H1 (cell line): ENCODE measurements around the gene TMCC1. TPM values are rescaled to one million over a fixed set of nuclear protein-coding genes. Genes with fewer than 3 reads are reported as not detected.

Source experiments
- CTCF ChIA-PET: fragments of 300-600 bp; sonication (Branson Sonifier 250); formaldehyde crosslinking; loops from one replicate; lab custom pipeline; 2021; ENCODE audit not compliant: partially characterized antibody; lab: Charles Lee
- POLR2A ChIA-PET: fragments of 300-600 bp; sonication (Branson Sonifier 250); formaldehyde crosslinking; loops from one replicate; lab custom pipeline; 2021; ENCODE audit warnings: inconsistent platforms; ENCODE audit not compliant: partially characterized antibody; lab: Charles Lee
- DNase-seq, 2 experiments: peaks; one replicate each; pipeline versions ENCODE4 v3.0.0 to v3.0.0-alpha.2; 2010 to 2022; ENCODE audit warnings: low spot score in 2 of 2, low read depth in 1 of 2, mixed read lengths in 1 of 2
- FAIRE-seq: peaks from 2 replicates; lab custom pipeline; 2011; peaks lifted over from hg19 to GRCh38; lab: Jason Lieb, UNC
- H2AFZ ChIP-seq: 2 replicates; pipeline ENCODE4 v1.8.1; 2012; ENCODE audit warnings: low read length, inconsistent platforms
- H2AK5ac ChIP-seq: 2 replicates; pipeline ENCODE4 v1.6.1; 2013; ENCODE audit warnings: low read depth, low read length
- H2BK120ac ChIP-seq: replicated peaks from 2 replicates; pipeline ENCODE3; 2013; ENCODE audit warnings: low read depth, low read length, inconsistent platforms
- H2BK12ac ChIP-seq: 2 replicates; pipeline ENCODE4 v1.6.1; 2013; ENCODE audit warnings: low read depth, low read length
- H2BK15ac ChIP-seq: 2 replicates; pipeline ENCODE4 v1.6.1; 2013; ENCODE audit warnings: low read length
- H2BK20ac ChIP-seq: 2 replicates; pipeline ENCODE4 v1.6.1; 2013; ENCODE audit warnings: low read length
- H2BK5ac ChIP-seq: 2 replicates; pipeline ENCODE4 v1.6.1; 2013; ENCODE audit warnings: low read depth, low read length
- H3K14ac ChIP-seq: 2 replicates; pipeline ENCODE4 v1.6.1; 2013; ENCODE audit warnings: inconsistent platforms; ENCODE audit not compliant: insufficient read length
- H3K18ac ChIP-seq: 2 replicates; pipeline ENCODE4 v1.6.1; 2013; ENCODE audit warnings: low read length; ENCODE audit errors: extremely low read depth
- H3K23ac ChIP-seq: 2 replicates; pipeline ENCODE4 v1.6.1; 2013; ENCODE audit warnings: inconsistent platforms; ENCODE audit not compliant: insufficient read length
- H3K23me2 ChIP-seq: 2 replicates; pipeline ENCODE4 v1.6.1; 2013; ENCODE audit warnings: low read depth, low read length
- H3K27ac ChIP-seq: 2 replicates; pipeline ENCODE4 v1.6.1; 2011; ENCODE audit warnings: low read depth, low read length, inconsistent platforms
- H3K27me3 ChIP-seq, 4 experiments: replicated peaks in 1 of 4; 1 replicate in 1 of 4; 2 replicates in 3 of 4; pipeline versions ENCODE4 v1.6.1 to v1.8.1; 2011 to 2013; ENCODE audit warnings: low read length in 3 of 4, mild to moderate bottlenecking in 3 of 4, inconsistent platforms in 2 of 4, mixed read lengths in 2 of 4, moderate library complexity in 1 of 4; ENCODE audit not compliant: control insufficient read depth in 3 of 4, insufficient read depth in 3 of 4; ENCODE audit errors: extremely low read depth in 1 of 4
- H3K36me3 ChIP-seq, 4 experiments: 2 replicates each; pipeline versions ENCODE4 v1.6.1 to v1.8.1; 2011 to 2013; ENCODE audit warnings: mild to moderate bottlenecking in 4 of 4, low read length in 3 of 4, moderate library complexity in 2 of 4, control low read depth in 1 of 4, inconsistent platforms in 1 of 4; ENCODE audit not compliant: insufficient read depth in 4 of 4, control insufficient read depth in 2 of 4
- H3K4ac ChIP-seq: replicated peaks from 2 replicates; pipeline ENCODE3; 2013; ENCODE audit warnings: low read length, low read depth, mixed read lengths, inconsistent platforms; ENCODE audit not compliant: insufficient read length
- H3K4me1 ChIP-seq, 4 experiments: replicated peaks in 1 of 4; 1 replicate in 1 of 4; 2 replicates in 3 of 4; pipeline versions ENCODE4 v1.6.1 to v1.8.1; 2011 to 2013; ENCODE audit warnings: low read length in 3 of 4, inconsistent platforms in 2 of 4, mixed read lengths in 1 of 4; ENCODE audit not compliant: insufficient read depth in 4 of 4, control insufficient read depth in 3 of 4
- H3K4me2 ChIP-seq, 2 experiments: 2 replicates each; pipeline versions ENCODE4 v1.6.1 to v1.8.1; 2011 to 2013; ENCODE audit warnings: low read depth in 2 of 2, low read length in 2 of 2, control low read depth in 1 of 2, inconsistent platforms in 1 of 2, mild to moderate bottlenecking in 1 of 2; ENCODE audit not compliant: insufficient read depth in 1 of 2
- H3K4me3 ChIP-seq, 4 experiments: fragments of 200-600, 300-600 bp in 1 of 4; sonication (generic), shearing (Covaris generic), sonication (Bioruptor Twin) in 1 of 4; 2 replicates each; pipeline versions ENCODE4 v1.5.1 to v1.8.1; 2011 to 2016; ENCODE audit warnings: low read length in 4 of 4, low read depth in 3 of 4, control low read depth in 2 of 4, inconsistent platforms in 2 of 4, mild to moderate bottlenecking in 2 of 4, mixed read lengths in 1 of 4, moderate library complexity in 1 of 4; ENCODE audit not compliant: insufficient read depth in 2 of 4; ENCODE audit errors: extremely low read depth in 1 of 4
- H3K56ac ChIP-seq: replicated peaks from 2 replicates; pipeline ENCODE3; 2013; ENCODE audit warnings: low read depth, mild to moderate bottlenecking, mixed read lengths, low read length, inconsistent platforms; ENCODE audit not compliant: insufficient read length
- H3K79me1 ChIP-seq: 2 replicates; pipeline ENCODE4 v1.6.1; 2013; ENCODE audit warnings: low read depth, low read length, control low read depth
- H3K79me2 ChIP-seq, 2 experiments: 2 replicates each; pipeline versions ENCODE4 v1.6.1 to v1.8.1; 2012 to 2013; ENCODE audit warnings: low read length in 2 of 2, mild to moderate bottlenecking in 2 of 2, inconsistent platforms in 1 of 2; ENCODE audit not compliant: insufficient read depth in 2 of 2, control insufficient read depth in 1 of 2
- H3K9ac ChIP-seq, 4 experiments: replicated peaks in 1 of 4; 1 replicate in 1 of 4; 2 replicates in 3 of 4; pipeline versions ENCODE4 v1.6.1 to v1.8.1; 2011 to 2013; ENCODE audit warnings: low read depth in 3 of 4, low read length in 3 of 4, control low read depth in 2 of 4, mild to moderate bottlenecking in 2 of 4, moderate library complexity in 2 of 4, inconsistent platforms in 1 of 4; ENCODE audit errors: extremely low read depth in 1 of 4
- H3K9me3 ChIP-seq, 2 experiments: 2 replicates each; pipeline versions ENCODE4 v1.6.1 to v1.8.1; 2012 to 2013; ENCODE audit warnings: mild to moderate bottlenecking in 2 of 2, moderate library complexity in 2 of 2, control low read depth in 1 of 2, inconsistent platforms in 1 of 2, low read depth in 1 of 2, low read length in 1 of 2, mixed read lengths in 1 of 2; ENCODE audit not compliant: insufficient read depth in 2 of 2
- H4K20me1 ChIP-seq, 2 experiments: replicated peaks in 1 of 2; 2 replicates each; pipeline versions ENCODE3 to v1.8.1; 2011 to 2013; ENCODE audit warnings: inconsistent platforms in 2 of 2, low read length in 2 of 2, mild to moderate bottlenecking in 1 of 2; ENCODE audit not compliant: insufficient read depth in 2 of 2, control insufficient read depth in 1 of 2
- H4K5ac ChIP-seq: 2 replicates; pipeline ENCODE4 v1.6.1; 2013; ENCODE audit warnings: low read length, low read depth, mixed read lengths, inconsistent platforms; ENCODE audit not compliant: insufficient read length
- H4K8ac ChIP-seq: 2 replicates; pipeline ENCODE4 v1.8.0; 2013; ENCODE audit warnings: mild to moderate bottlenecking, moderate library complexity, low read length, inconsistent platforms; ENCODE audit not compliant: insufficient read depth; ENCODE audit errors: extremely low read depth
- H4K91ac ChIP-seq: replicated peaks from 2 replicates; pipeline ENCODE3; 2013; ENCODE audit warnings: low read length, mixed read lengths, inconsistent platforms; ENCODE audit not compliant: insufficient read length
- ATF2 ChIP-seq: IDR thresholded peaks from 2 replicates; pipeline ENCODE4 v1.6.1; 2012; ENCODE audit warnings: low read length, inconsistent platforms
- BACH1 ChIP-seq: IDR thresholded peaks from 2 replicates; pipeline ENCODE4 v1.6.1; 2012; ENCODE audit warnings: low read length, improper control_type of control experiment
- BCL11A ChIP-seq, 2 experiments: IDR thresholded peaks; one replicate each; pipeline ENCODE4 v1.6.1; 2011; ENCODE audit warnings: low read depth in 2 of 2, low read length in 2 of 2, mild to moderate bottlenecking in 2 of 2
- BRCA1 ChIP-seq: IDR thresholded peaks from 2 replicates; pipeline ENCODE4 v1.6.1; 2012; ENCODE audit warnings: low read depth, low read length, improper control_type of control experiment
- CREB1 ChIP-seq: IDR thresholded peaks from 2 replicates; pipeline ENCODE4 v1.6.1; 2012; ENCODE audit warnings: inconsistent platforms
- KDM5A ChIP-seq: fragments of 200-600 bp; IDR thresholded peaks from 2 replicates; pipeline ENCODE4 v1.7.1; 2012; ENCODE audit warnings: mild to moderate bottlenecking, low read length, inconsistent platforms, mixed read lengths
- MAFK ChIP-seq: IDR thresholded peaks from 2 replicates; pipeline ENCODE4 v1.6.1; 2012; ENCODE audit warnings: low read depth, mild to moderate bottlenecking, improper control_type of control experiment, low read length
- RBBP5 ChIP-seq: IDR thresholded peaks from 2 replicates; pipeline ENCODE4 v1.7.1; 2012; ENCODE audit warnings: low read depth, mild to moderate bottlenecking, inconsistent platforms, low read length, moderate library complexity, borderline replicate concordance
- SAP30 ChIP-seq: fragments of 300-600 bp; sonication (generic); IDR thresholded peaks from 2 replicates; pipeline ENCODE4 v1.7.1; 2012; ENCODE audit warnings: low read length, moderate library complexity, mild to moderate bottlenecking, inconsistent platforms; ENCODE audit not compliant: insufficient read depth, insufficient replicate concordance
- SUZ12 ChIP-seq: fragments of 200-600 bp; sonication (generic); IDR thresholded peaks from 2 replicates; pipeline ENCODE4 v1.6.1; 2012; ENCODE audit warnings: mild to moderate bottlenecking, inconsistent platforms, low read length, moderate library complexity, mixed read lengths
- TAF1 ChIP-seq: IDR thresholded peaks from 2 replicates; pipeline ENCODE4 v1.6.1; 2011; ENCODE audit warnings: mild to moderate bottlenecking, low read depth, low read length
- polyA plus RNA-seq, 7 experiments: library from polyadenylated mRNA; depleted of rRNA in 3 of 7; stranded (reverse) in 5 of 7; unstranded in 2 of 7; fragments of >200 nt in 5 of 7; fragments of 200-250 nt in 2 of 7; gene quantifications; 1 replicate in 5 of 7; 2 replicates in 1 of 7; 4 replicates in 1 of 7; pipeline versions ENCODE4 v1.2.1 to v1.2.3, GENCODE V29; 2011 to 2013; ENCODE audit warnings: missing spikeins in 2 of 7, mixed read lengths in 2 of 7
- total RNA-seq: library from RNA; stranded (reverse); fragmentation: NEBNext Ultra II Directional; extraction: Animal tissue kit (Norgen Biotek cat#: 25700); gene quantifications from 2 replicates; pipeline ENCODE4 v1.2.1, GENCODE V29; 2021

TMCC1 gene
- total and polyA plus RNA-seq, 2 of the 8 experiments (the other 6 are each of a cell fraction or from before 2014, with no cell fraction given): 10.4 to 27.1 TPM

- Histone ChIP-seq H2AK5ac (no peak overlapping the region), H3K79me2 (no peaks in the 10 kb centered on the region), H2BK20ac (no peak overlapping the region), H3K4me1 (no peaks in the 10 kb centered on the region), H3K23me2 (no peaks in the 10 kb centered on the region), H3K27me3 (no peaks in the 10 kb centered on the region), H3K9ac (no peak overlapping the region), H2BK15ac (no peak overlapping the region), H4K5ac (no peak overlapping the region), H4K91ac (no peak overlapping the region), H2AFZ (no peak overlapping the region), H3K56ac (no peak overlapping the region), H3K4me2 (no peak overlapping the region), H3K27ac (no peak overlapping the region), H2BK12ac (no peak overlapping the region), H2BK120ac (no peak overlapping the region), H3K23ac (no peak overlapping the region), H4K20me1 (no peaks in the 10 kb centered on the region), H3K9me3 (peaks cover 8 to 17% of the 10 kb centered on the region in 2 experiments), H3K79me1 (no peaks in the 10 kb centered on the region), H3K14ac (no peak overlapping the region), H4K8ac (no peak overlapping the region), H3K4me3 (no peak overlapping the region), H3K36me3 (no peaks in the 10 kb centered on the region; a peak in 1 of 8 replicates), H2BK5ac (no peak overlapping the region), H3K18ac (no peak overlapping the region), H3K4ac (no peak overlapping the region)
- DNase-seq (no peak), FAIRE-seq (no peak)
- CTCF ChIA-PET: interaction anchor here (1.0 to 1.5 kb wide), 2 partner anchors 9 to 14 kb away, joined by 3 read pairs; no protein-coding TSS in a partner anchor
- TF ChIP-seq BRCA1 (no peak), SAP30 (no peak), TAF1 (no peak), BACH1 (no peak), MAFK (no peak), RBBP5 (no peak), KDM5A (no peak), ATF2 (no peak), CREB1 (no peak), BCL11A (IDR thresholded peaks at IDR 0.05; ENCODE audit: low read depth in 2 of 2, low read length in 2 of 2) (no peak), SUZ12 (no peak)
- POLR2A ChIA-PET: interaction anchor here (1.2 kb wide), 1 partner anchor 22 kb away, joined by 3 read pairs; no protein-coding TSS in a partner anchor
Measured at GRCh38 chr3:129911261-129911861, 17.9 kb upstream of the TMCC1 start.
